SK-N-DZ (cell line): Measurements from ENCODE around the gene SFXN5.
"Not testable (repeated sequence)": the region's sequence is repeated elsewhere in the genome, so short reads cannot be mapped to it uniquely, and the experiment has no call there.

Experiments
- DNase-seq: peaks from one replicate; pipeline ENCODE4 v3.0.0-alpha.2; 2015; ENCODE audit warnings: low spot score

The SFXN5 gene

GRCh38 chr2:73078457-73079411, 7.2 kb upstream of the SFXN5 start:
- DNase-seq, result no peak

DNA sequence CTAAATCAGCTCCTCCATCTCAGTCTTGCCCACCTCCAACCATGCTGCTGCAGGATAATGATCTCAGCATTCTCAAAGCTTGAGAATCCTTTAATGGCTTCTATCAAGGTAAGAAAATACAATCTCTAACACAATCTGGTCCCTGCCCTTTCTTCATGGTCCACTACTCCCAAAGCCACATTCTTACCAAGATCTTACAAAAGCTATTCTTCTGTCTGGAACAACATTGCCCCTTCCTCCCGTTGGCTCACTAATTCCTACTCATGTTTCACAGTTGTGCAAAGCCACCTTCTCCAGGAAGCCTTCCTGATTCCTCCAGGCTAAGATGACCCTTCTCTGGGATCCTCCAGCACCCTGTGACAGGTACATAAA, 5.9 kb upstream of the SFXN5 start:
- no peak for DNase-seq

GRCh38 chr2:73076701-73077423, 5.3 kb upstream of the SFXN5 start:
- no peak for DNase-seq

DNA sequence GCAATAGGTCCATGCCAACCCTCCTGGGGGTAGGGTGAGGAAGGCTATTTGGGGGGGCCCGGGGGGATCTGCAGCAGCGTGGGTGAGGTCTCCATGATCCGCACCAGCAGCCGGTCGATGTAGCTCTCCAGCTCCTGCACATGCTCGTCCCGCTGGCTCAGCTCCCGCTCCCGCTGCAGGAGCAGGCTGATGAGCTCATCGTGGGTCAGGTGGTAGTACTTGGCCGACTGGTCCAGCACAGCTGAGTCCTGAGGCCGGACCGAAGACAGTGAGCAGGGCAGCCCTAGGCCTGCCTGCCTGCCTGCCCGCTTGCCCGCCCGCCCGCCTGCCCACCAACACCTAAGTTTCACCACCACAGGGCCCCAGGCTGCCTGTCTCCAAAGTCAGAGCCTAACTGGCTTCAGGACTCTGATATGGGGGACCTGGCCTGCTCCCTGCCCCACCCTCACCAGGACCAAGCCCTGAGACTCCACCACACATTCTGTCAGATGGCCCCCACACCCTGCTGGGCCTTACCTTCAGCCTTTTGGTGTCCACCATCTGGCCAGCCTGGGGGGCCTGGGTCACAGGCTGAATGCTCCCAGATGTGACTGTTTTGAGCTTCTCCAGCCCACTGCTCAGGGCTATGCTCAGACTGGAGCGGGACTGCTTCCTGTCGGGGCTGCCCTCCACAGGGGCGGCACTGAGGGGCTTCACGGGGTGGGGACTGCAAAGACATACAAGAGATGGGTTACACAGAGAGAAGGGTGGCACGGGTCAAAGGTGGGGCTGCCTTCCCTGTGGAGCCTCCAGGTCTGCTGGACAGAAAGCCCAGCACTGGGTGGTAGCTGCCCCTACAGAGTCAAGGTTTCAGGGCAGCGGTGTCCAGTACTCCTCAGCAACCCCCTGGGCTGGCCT, 4.2 kb upstream of the SFXN5 start:
- DNase-seq, result no peak

GRCh38 chr2:73074110-73075069, 2.9 kb upstream of the SFXN5 start:
- no peak for DNase-seq

DNA sequence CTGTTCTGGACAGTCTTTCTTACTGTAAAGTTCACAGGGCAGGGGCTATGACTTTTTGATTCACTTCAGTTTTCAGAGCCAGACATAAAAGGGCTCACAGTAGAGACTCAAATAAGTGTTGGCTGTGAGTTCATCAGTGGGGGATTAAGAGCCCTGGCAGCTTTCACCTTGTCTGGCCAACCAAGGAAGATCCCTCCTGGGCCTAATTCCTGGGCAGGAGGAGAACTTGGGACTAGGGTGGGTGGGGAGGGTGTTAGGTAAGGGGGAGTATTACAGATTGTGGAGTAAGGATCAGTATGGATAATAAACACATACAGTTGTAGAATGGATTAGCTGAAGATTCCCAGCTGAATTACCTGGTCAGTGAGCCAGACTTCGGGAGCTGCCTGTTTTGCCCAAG, 904 bp upstream of the SFXN5 start:
- DNase-seq, result no peak

GRCh38 chr2:73072129-73072395, 550 bp upstream of the SFXN5 start:
- DNase-seq, result no peak

- peak; percentile 22 for DNase-seq
Observed at GRCh38 chr2:73070643-73071359, 711 bp downstream of the SFXN5 start.

- DNase-seq, result no peak
Observed at GRCh38 chr2:73069855-73070642, 1.5 kb downstream of the SFXN5 start.

DNA sequence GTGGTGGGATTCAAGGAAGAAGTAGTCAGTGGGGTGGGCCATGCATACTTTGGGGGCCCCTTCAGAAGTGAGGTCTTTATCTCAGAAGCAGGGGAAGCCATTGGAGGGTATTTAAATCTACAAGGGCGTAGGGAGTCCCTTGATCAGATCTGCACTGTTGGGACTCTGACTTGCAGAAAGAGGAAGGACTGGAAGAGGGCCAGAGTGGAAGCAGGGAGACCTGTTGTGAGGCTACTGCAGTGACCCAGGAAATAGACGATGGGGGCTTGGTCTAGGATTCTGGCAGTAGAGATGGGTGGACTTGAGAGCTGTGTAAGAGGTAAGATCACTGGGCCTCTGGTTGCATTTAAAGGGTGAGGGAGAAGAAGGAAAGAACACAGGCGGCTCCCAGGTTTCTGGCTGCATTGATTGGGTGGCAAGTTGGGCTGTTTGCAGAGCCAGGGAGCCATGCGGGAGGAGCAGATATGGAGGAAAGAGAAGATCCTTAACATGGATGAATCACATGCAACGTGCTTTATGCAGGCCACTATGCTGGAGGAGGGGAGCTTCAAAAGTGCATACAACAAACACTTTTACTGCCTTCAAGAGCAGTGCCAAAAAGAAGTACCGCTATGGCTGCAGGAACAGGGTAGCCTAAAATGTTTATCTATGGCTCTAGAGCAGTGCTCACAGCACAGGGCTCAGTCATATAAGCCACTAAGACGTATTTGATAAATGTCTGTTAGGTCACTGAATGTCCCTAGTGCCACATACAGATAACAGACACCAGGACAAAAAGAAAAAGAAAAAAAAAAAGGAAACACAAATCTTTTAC, 2.3 kb downstream of the SFXN5 start:
- no peak for DNase-seq

DNA sequence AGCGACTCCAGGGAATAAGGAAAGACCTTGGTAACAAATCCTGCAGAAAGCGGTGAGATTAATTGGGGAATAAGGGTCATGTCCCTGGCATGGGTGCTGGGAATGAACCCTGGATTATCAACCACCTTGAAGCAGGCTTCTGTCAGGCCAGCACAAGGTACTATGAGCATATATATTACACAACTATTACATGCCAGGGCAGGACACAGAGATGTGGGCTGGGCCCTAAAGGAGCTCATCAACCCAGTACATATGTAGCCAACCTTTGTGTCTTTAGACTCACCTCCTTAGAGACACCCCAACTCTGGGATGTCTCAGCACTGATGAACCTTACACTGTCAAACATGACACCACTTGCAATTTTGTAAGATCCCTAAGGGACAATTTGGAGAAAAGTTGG, 3.4 kb downstream of the SFXN5 start:
- DNase-seq, result no peak

DNA sequence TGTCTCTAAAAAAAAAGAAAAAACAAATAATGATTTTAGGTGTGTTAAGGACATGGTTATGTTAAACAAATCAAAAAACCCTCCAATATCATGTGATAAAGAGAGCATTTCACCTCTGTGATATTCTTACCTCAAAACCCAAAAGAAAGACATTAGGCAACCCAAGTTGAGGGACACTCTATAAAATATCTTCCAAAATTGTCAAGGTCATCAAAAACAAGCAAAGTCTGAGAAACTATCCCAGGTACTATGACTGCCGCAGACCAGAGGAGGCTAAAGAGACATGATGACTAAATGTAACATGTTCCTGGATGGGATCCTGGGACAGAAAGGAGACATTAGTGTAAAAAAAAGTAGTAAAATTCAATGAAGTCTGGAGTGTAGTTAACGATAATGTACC, 4.5 kb downstream of the SFXN5 start:
- no peak for DNase-seq

DNA sequence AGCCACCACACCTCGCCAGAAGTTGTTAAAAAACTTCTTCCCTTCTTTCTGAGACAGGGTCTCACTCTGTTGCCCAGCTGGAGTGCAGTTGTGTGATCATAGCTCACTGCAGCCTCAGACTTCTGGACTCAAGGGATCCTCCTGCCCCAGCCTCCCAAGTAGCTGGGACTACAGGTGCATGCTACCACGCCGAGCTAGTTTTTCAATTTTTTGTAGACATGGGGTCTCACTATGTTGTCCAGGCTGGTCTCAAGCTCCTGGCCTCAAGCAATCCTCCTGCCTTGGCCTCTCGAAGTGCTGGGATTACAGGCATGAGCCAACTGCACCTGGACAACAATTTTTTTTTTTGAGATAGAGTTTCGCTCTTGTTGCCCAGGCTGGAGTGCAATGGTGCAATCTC, 6.4 kb downstream of the SFXN5 start:
- not testable (repeated sequence) for DNase-seq

DNA sequence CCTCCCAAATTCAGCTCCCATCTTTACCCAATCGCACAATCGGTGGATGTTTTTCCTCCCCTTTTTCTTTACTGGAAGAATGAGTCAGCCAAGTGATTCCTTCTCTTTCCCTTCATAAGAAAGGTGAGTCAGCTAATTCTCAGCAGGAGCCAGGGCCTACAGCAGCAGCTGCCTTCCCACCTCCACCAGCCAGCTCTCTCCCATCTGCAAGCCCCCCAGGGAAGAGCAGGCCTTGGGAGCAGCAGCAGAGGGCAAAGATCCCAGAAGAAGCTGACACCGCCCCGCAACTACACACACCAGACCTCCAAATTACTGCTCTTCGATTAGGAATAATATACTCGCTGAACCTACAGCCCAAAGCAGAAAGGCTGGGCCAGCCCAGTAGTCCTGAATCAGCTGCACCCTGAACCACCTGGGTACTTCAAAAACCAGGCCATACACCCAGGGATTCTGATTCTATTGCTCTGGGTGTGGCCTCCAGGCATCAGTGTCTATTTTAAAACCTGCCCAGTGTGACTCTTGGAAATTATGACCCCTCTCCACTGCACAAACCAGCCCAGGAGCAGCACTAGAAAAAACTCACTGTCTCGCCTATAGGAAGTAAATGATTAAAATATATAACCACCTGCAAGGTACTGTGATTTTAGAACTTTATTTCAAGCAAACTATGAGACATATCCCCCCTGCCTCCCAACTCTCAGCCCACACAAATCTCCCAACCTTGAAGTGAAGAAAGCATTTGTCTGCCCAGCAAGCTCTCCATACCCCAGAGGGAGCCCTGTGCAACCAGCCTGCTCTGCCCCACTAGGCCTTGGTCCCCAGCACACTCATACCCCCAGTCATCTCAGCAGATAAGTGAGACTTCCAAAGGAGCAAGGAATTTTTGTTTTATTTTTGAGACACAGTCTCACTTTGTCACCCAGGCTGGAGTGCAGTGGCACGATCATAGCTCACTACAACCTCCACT, 7.3 kb downstream of the SFXN5 start:
- DNase-seq, result no peak

DNA sequence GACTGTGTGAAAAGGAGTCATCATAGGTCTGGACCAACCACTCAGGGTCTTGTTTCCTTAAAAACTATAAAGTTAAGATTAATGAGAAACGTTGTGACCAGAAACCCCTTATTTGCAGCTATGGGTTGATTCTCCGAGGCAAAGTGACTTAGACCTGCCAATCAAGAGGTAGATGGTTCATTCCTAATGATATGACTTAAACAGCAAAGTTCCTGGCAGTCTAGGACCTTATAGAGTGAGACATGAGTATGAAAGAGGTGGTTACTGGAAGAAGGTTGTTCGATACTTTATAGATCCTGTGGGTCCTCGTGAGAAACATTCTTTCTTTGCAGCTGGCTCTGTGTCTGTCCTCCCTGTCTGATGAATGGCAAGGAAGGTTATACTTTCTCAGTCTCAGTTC, 8.0 kb downstream of the SFXN5 start:
- DNase-seq, result no peak

- DNase-seq, result no peak
Observed at GRCh38 chr2:73059106-73059505, 12.4 kb downstream of the SFXN5 start.

- no peak for DNase-seq
Observed at GRCh38 chr2:73054980-73055379, 16.5 kb downstream of the SFXN5 start.
